Skeletal muscle cell (primary cell): ENCODE measurements around the gene SART3.
"Not testable (repeated sequence)": the region's sequence is repeated elsewhere in the genome, so short reads cannot be mapped to it uniquely, and the experiment has no call there.

ENCODE experiments used
- DNase-seq: peaks from one replicate; pipeline ENCODE4 v3.0.0-alpha.2; 2010; ENCODE audit warnings: low read depth
- H3K4me3 ChIP-seq: 2 replicates; pipeline ENCODE4 v1.5.1; 2011; ENCODE audit warnings: low read depth, mild to moderate bottlenecking, control low read depth, low read length, moderate library complexity

Gene SART3

DNA sequence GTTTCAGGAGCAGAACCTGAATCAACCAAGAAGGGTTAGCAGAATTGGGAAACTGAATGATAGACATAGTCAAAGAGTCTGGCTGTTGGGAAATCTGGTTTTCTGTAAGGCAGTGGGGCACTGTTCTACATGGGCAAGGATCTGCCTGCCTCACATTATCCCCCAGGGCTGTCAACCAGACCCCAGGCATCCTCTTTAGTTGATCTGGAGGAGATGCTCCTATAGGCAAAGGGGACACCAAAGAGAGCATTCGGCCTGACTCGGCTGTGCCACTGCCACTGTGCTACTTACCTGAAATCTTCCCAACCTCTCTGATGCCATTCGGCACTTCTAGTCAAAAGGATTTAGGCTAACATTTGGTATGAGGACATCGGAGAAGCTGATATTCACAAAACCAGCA, 5.5 kb upstream of the SART3 start:
- no peak for DNase-seq
- no peak overlapping the region for H3K4me3 ChIP-seq

DNA sequence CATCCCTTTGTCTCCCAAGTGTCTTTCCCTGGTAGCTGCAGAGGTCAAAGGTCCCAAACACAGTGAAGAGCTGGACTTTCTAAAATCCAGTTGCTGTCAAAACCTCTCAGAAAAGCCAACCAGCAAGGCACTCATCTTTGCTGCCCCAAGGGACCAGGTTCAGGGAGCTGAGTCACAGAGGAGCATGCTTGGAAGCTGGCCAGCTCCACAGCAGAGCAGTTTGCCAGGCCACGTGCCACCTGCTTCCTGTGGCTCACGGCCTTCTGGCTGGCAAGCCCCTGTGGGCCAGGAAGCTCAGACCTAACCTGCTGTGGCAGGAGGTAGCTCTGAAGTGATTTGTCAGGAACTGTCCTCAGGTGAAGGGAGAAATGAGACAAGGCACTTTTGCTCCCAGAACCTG, 5.0 kb upstream of the SART3 start:
- H3K4me3 ChIP-seq = no peak overlapping the region
- DNase-seq = peak; percentile 65

DNA sequence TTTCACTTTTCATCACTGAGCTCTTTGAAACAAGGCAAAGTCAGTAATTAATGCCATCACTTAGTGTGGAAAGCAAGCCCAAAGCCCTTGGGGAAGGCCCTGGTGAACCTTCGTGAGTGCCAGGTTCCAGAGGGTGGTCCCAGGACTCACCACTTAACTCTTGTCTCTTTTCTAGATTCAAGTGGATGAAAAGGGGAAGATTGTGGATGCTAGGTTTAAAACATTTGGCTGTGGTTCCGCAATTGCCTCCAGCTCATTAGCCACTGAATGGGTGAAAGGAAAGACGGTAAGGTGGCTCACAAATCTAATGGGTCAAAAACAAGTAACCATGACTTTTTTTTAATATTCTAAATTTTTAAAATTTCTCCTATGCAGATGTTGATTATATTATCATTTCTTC, 4.2 kb upstream of the SART3 start:
- no peak overlapping the region for H3K4me3 ChIP-seq
- no peak for DNase-seq

DNA sequence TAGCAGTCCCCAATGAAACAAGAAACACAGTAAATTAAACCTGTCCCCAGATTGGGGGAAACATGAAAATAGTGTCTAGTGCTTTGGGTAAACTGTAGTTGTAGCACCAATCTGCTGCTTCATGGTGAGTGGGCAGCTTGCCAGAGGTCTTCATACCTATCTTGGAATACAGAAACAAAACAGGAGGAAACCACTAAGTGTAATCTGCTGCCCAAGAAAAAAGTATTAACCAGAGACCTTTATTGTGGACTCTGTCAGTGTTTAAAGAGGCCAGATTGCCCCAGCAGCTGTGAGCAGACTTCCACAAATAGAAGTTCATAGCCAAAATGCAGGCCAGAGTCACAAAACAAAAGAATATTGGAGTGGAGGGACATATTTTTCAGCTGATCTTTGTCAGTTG, 3.8 kb upstream of the SART3 start:
- H3K4me3 ChIP-seq = no peak overlapping the region
- no peak for DNase-seq

DNA sequence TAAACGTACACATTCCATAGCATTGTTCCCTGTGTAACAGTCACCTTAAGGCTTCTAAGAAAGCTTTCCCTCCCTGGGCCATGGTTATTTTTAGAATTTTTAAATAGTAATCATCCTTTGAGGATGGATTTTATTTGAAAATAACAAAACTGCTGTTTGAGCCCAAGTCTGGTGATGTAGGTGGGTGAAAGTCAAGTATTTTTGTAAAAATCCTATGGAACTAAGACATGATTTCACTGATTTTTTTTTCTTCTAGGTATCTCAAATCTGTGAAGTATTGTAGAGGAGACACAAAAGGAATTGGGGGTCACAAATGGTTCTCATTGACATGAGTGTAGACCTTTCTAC, 2.8 kb upstream of the SART3 start:
- H3K4me3 ChIP-seq = peak overlapping the region; percentile 100
- no peak for DNase-seq

DNA sequence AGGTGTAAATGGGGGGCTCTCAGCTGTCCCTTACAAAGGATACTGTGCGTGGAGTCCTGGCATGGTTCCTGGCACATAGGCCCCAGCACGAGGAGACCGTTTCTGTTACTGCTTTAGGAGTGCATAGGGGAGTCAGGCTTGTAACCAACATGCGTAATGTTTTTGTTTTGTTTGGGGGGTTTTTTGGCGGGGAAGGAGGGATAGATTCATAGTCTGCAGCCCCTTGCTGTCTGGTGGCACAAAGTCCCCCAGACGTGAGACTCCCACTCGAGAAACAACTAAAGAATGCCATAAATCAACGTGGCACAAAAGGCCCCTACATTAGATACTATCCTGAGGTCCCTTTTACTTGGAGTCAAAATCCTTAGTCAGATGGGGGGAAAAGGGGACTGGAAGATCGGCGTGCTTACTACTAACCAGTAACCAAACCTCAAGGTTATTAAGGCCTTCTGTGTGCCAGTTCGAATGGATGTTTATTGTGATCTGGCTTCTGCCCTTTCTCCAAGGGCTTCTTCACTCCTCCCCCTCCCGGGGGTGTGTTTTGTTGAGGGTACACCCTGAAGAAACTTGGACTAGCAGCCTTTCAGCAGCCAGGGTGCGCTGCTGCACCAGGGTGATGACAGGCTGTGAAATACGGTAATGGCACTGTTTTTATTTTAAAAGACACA, 2.3 kb upstream of the SART3 start:
- DNase-seq = peak; percentile 69
- peak overlapping the region; percentile 100 for H3K4me3 ChIP-seq

DNA sequence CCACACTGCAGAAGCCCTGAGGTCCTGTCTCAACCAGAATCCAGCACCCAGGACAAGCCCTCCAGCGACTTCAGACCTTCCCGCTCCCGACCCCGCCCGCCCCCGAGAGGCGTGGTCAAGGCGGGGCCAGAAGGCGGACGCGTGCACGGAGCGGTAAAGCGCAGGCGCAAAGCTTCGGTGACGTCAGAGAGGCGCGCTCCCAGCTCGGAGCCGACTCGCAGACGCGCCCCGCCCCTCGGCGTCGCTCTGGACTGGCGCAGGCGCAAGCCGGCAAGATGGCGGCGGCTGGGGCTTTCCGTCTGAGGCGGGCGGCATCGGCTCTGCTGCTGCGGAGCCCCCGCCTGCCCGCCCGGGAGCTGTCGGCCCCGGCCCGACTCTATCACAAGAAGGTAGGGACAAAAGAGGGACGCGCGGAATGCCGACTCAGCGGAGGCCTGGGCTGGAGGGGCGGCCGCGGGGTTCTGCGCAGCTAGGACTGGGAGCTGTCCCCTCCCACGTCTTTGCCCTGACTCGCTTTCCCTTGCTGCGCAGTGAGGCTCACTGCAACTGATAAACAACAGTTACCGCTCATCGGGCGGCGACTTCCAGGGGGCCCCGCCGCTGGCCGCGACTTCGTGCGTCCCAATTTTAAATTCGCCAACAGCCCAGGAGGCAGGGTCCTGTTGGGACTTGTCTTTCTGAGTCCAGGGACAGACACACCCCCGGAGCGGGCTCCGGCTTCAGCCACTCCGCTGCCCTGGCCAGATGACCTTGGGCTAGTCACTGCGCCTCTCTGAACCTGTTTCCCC, 1.6 kb upstream of the SART3 start, which contains the start of gene ISCU:
ISCU (plus strand) TSS at position 249 of the 788 bp plus-strand sequence; CDS start at position 276, 27 bp downstream.
- peak within 1 kb of the TSS; percentile 100 for H3K4me3 ChIP-seq
- peak; percentile 85 for DNase-seq

DNA sequence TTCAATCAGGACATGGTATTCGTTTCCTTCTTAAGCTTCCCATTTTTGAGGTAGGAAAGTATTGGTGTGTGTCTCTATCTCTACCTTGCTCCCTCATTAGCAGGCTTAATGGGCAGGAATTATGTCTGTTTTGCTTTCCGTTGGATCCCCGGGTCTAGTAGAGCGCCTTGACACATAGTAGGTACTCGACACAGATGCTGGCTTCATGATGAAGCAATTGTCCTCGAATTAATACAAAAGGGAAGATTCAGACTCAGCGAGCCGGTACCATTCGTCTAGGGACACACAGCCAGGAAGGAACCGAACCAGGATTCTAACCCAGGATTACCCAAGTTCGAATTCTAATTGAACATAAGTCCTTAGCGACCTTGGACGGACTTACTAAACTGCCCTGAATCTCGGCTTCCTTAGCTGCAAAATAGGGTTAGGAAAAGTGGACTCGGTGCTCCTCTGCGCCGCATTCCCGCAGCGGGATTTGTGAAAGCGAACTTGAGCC, 927 bp upstream of the SART3 start:
- DNase-seq = no peak
- peak overlapping the region; percentile 100 for H3K4me3 ChIP-seq

DNA sequence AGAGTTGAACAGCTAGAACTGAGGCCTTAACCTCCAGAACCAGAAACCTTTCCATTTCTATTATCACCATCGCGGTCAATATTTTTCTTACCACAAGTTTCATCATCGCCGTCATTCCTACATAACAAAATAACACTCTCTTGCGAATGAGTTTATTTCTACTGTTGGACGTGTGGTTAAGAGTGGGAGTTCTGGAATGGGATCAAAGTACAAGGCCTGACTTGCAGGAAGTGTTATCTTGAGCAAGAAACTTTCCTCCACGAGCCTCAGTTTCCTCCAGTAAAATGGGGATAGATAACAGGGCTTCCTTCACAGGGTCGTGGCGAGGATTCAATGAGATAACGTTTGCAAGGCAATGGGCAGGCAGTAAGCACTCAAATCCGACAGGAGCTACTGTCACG, 652 bp downstream of the SART3 start:
- DNase-seq = no peak
- peak overlapping the region; percentile 100 for H3K4me3 ChIP-seq

DNA sequence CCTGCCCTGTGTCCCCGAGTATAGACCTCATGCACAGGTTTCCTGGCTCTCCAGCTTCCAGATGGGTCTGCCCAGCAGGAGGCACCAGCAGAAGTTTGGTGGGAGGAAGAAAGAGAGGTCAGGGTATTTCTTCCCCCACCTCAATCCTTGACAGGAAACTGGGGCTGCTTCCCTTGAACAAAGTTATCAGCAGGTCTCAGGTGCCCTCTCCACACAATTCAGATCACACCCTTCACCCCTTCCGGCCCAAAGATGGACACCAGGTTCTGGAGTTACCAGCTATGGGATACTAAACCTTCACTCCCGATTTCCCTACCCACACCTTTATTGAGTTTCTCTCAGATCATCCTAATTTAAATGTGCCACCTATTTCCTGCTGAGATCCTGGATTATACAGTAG, 1.2 kb downstream of the SART3 start:
- no peak for DNase-seq

DNA sequence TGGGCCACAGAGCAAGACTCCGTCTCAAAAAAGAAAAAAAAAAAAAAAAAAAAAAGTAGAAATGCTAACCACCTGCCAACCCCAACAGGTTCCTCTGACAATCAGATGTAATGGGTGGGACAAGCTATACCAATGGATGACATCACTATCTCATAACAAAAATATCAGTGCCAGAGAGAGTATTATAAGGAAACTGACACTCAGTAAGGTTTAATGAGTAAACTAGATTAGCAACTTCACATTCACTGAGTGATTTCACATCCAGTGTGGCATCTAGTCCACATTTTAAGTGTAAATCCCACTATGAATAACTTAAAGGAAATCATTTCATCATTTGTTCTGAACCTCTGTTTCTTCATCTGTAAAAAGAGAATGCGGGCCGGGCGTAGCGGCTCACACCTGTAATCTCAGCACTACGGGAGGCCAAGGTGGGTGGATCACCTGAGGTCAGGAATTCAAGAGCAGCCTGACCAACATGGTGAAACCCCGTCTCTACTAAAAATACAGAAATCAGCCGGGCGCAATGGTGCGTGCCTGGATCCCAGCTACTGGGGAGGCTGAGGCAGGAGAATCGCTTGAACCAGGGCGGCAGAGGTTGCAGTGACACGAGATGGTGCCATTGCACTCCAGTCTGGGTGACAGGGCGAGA, 1.8 kb downstream of the SART3 start:
- H3K4me3 ChIP-seq = no peak overlapping the region

More for the DNA sequence above, 1.2 kb downstream of the SART3 start:
- peak overlapping the region; percentile 100 for H3K4me3 ChIP-seq

DNA sequence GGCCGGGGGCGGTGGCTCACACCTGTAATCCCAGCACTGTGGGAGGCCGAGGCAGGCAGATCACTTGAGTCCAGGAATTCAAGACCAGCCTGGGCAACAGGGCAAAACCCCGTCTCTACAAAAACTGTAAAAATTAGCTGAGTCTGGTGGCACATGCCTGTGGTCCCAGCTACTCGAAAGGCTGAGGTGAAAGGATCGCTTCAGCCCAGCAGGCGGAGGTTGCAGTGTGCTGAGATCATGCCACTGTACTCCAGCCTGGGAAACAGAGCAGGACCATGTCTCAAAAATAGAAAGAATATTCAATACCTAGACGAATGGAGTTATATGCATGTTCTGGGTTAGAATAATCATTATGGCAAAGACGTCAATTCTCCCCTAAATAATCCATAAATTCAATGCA, 5.6 kb downstream of the SART3 start:
- not testable (repeated sequence) for H3K4me3 ChIP-seq, DNase-seq

More for the DNA sequence above, 1.8 kb downstream of the SART3 start:
- DNase-seq = no peak

DNA sequence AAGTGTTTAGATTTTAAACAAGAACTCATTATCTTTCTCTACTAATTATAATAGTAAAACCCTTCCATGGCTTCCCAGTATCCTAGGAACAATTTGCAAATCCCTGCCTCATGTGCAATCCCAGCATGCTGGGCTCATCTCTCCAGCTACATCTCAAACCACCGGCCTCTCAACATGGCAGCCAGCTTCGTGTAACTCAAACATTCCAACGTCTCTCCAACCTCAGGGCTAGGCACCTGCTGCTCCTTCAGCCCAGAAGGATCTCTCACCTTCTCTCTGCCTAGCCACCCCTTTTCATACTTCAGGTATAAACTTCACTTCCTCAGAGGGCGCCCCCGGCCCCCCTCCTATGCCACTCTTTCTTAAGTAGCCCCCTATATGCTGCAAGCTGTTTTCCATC, 7.2 kb downstream of the SART3 start:
- DNase-seq = no peak
- no peak overlapping the region for H3K4me3 ChIP-seq

DNA sequence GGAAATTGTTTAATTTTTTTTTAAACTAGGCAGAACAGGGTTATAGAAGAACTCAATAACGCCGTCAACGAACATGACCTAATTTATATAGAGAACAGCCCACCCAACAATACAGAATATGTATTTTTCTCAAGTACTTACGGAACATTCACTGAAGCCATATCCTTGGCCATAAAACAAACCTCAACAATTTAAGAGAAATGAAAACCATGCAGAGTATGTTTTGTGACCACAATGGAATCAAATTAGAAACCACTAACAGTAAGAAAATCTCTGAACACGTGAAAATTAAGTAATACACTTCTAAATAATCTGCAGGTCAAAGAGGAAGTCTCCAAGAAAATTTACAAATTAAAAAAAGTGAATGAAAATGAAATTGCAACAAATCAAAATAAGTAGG, 9.4 kb downstream of the SART3 start:
- DNase-seq = no peak
- H3K4me3 ChIP-seq = no peak overlapping the region

DNA sequence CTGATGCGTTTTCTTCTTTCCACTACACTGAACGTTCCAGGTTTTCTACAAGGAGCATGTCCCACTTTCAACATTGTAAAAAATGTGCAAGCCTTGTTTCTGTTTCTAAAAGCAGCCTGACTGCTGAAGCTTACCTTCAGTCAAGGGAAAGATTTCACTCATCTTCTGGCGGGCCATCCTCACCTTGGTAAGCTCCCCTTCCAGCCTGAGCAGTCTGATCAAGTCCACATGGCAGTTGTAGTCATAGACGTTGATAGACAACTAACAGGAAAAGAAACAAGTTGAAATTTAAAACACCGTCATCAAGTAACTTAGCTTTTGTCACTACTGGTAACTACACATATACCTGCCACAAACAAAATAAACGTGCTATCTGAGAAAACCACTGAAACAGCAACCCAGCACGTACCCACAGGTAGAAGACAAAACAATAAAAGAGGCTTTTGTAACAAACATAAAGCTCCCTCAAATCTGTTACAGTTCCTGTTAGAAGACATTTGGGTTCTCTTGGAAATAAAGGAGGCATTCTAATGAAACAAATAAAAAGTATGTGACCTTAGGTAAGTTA, 11.9 kb downstream of the SART3 start:
- no peak for DNase-seq
- no peak overlapping the region for H3K4me3 ChIP-seq

DNA sequence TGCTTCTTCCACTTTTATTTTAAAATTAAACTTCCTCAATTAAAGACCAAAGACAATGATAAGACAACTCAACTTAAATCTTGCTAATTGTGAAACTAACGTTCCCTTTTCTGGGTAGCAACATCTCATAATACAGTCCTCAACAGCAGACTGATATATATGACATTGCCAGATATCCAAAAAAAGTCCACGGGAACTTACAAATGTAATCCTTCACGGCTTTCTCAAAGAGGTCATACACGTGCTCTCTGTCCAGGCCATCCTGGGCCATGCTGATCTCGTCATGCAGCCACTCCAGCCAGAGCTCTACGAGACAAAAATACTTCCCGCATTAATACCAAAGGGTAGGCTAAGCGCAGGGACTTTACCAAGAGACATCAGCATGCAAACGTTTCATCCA, 13.3 kb downstream of the SART3 start:
- H3K4me3 ChIP-seq = no peak overlapping the region
- DNase-seq = no peak

DNA sequence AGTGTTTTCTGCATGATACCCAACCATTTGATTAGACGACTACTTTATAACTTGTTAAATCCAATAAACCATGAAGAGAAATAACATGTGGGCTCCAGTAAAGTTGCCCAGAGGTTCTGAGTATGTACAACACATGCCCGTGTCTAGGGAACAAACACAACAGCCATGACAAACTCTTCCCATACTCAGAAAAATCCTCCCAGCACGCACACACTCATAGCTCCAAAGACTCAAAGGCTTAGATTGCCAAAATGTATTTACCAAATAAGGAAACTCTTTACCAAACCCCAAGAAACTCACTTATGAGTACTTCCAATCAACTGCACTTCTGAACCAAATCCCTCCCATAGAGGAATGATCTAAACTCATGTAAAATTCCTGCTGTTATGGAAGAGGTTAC, 17.3 kb downstream of the SART3 start:
- no peak for DNase-seq
- no peak overlapping the region for H3K4me3 ChIP-seq

DNA sequence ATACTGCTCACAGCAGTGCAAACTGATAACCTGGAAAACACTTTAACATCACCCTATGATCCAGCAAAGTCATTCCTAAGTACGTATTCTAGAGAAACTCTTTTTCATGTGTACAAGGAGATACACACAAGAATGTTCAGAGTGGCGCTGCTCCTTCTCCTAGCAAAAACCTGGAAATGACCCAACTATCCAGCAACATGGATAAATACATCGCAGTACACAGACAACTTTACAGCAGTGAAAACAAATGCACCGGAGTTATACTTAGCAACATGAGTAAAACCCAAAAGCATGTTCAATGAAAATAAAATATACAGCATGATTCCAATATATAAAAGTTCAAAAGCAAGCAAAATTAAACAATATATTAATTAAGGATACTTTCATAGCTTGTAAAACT, 18.7 kb downstream of the SART3 start:
- no peak for DNase-seq
- H3K4me3 ChIP-seq = no peak overlapping the region

DNA sequence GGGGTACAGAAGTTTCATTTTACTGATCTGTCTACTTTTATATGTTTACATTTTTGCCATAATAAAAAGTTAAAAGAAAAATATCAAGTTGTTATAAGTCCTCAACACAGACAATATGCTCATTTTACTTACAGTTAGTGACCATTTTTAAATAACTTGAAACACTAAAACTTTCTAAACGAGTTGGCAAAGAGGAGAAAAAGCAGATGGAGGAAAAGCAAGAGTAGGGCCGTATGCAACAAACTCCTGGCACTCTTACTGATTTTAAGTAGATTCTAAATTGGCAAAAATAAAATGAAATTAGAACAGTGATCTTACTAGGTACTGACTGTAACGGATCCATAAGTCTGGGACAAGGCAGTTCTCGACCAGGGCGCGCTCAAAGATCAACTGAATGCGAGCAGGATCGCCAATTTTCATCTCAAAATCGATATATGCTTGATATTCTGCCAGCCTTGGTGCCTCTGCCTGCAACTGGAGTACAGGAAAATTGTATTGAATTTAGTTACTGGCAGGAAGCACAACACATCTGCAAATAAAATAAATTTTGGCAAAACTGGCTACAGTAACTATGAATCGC, 22.3 kb downstream of the SART3 start:
- no peak overlapping the region for H3K4me3 ChIP-seq
- no peak for DNase-seq

DNA sequence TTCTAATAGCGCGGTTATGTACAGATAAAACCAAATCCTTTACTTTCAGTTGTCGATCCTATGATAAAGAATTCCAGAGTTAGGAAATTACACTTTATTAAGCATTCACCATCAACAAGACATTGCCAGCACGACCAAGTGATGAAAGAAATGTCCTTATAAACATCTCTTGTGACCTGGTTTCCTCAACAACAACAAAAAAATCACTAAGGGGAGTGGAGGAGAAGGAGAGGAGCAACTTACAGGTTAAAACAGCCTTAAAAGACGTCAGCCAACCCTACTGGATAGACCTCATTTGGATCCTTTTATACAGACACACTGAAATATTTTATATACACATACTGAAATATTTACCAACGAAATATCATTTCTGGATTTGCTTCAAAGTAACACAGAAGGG, 22.8 kb downstream of the SART3 start:
- DNase-seq = no peak
- H3K4me3 ChIP-seq = no peak overlapping the region
